Peyer's patch (tissue), 4 donors: Measurements from ENCODE around the gene TTLL4.

Experiments
- POLR2A ChIP-seq, 2 donors: fragments of 450-650 bp; IDR thresholded peaks; one replicate each; pipeline ENCODE4 v1.5.1; 2017; ENCODE audit warnings: antibody characterized with exemption in 2 of 2, mild to moderate bottlenecking in 2 of 2, moderate library complexity in 2 of 2
- TF ChIP-seq, protein P1 (sequence below), 6 experiments: fragments of 450-650 bp in 4 of 6; fragments of 200-600 bp in 2 of 6; sonication (generic) in 1 of 6; IDR thresholded peaks; one replicate each; pipeline ENCODE4 v1.5.1; 2017 to 2019; ENCODE audit warnings: antibody characterized with exemption in 6 of 6, mild to moderate bottlenecking in 3 of 6, moderate library complexity in 1 of 6

DNA sequence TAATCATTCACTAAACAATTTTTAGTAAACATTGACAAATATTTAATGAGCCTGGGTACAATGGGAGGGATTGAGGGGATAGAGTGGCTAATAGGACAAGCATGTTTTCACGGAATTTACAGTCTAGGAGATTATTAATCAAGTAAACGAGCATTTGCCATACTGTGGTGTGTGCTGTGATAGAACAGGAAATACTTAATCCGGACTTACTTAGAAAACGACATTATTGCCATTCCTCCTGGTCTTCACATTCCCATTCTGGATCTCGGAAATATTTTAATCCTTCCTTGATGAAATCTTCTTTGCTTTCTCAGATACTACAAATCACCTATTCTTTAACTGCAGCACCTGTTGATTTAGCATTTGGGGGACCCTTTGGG is 905 bp downstream of the TTLL4 start:
- TF ChIP-seq, protein P1, sequence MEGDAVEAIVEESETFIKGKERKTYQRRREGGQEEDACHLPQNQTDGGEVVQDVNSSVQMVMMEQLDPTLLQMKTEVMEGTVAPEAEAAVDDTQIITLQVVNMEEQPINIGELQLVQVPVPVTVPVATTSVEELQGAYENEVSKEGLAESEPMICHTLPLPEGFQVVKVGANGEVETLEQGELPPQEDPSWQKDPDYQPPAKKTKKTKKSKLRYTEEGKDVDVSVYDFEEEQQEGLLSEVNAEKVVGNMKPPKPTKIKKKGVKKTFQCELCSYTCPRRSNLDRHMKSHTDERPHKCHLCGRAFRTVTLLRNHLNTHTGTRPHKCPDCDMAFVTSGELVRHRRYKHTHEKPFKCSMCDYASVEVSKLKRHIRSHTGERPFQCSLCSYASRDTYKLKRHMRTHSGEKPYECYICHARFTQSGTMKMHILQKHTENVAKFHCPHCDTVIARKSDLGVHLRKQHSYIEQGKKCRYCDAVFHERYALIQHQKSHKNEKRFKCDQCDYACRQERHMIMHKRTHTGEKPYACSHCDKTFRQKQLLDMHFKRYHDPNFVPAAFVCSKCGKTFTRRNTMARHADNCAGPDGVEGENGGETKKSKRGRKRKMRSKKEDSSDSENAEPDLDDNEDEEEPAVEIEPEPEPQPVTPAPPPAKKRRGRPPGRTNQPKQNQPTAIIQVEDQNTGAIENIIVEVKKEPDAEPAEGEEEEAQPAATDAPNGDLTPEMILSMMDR (IDR thresholded peaks at IDR 0.05): no peak
- no peak for TF ChIP-seq POLR2A (IDR thresholded peaks at IDR 0.05)
